ENCODE data around the gene DUSP22. TPM values are rescaled to one million over a fixed set of nuclear protein-coding genes. Genes with fewer than 3 reads are reported as not detected.

Gene DUSP22
- total RNA-seq, 1 experiment from 2014 or later, result 25.0 TPM

- Mint-ChIP-seq H3K9me3 (peaks cover 22 to 39% of the 10 kb centered on the region in 2 experiments; a peak in 4 of 5 replicates), H3K4me3 (no peak overlapping the region), H3K36me3 (ENCODE audit: insufficient read depth in 1 of 3, low read depth in 3 of 3) (no peaks in the 10 kb centered on the region), H3K27ac (no peak overlapping the region), H3K27me3 (ENCODE audit: low read depth) (no peaks in the 10 kb centered on the region), H3K4me1 (no peaks in the 10 kb centered on the region)
- H3K27ac ChIP-seq (ENCODE audit: insufficient read length, low read depth, low read length), result no peak overlapping the region
- no peak overlapping the region for H2BK120ac ChIP-seq (ENCODE audit: low read depth, low read length, poor library complexity, severe bottlenecking)
- no peak overlapping the region for H2BK15ac ChIP-seq (ENCODE audit: low read depth, low read length)
- no peak overlapping the region for H2BK5ac ChIP-seq (ENCODE audit: insufficient read length, low read length)
- no CpG with 5 or more reads among the region's 1 CpG for WGBS (ENCODE audit: extremely low coverage, insufficient read length, low lambda C conversion rate)
- H4K8ac ChIP-seq (replicated peaks; ENCODE audit: insufficient read length, low read depth, low read length), result no peak overlapping the region
- H3T11ph ChIP-seq (ENCODE audit: low read length), result no peak overlapping the region
- no peak overlapping the region for H2AK5ac ChIP-seq (ENCODE audit: insufficient read length, low read length)
- H3K4me1 ChIP-seq (ENCODE audit: insufficient read depth, low read length), result no peaks in the 10 kb centered on the region
- no peak overlapping the region for H3K23ac ChIP-seq (ENCODE audit: insufficient read length, low read depth, low read length)
- no peak overlapping the region for H3K14ac ChIP-seq (ENCODE audit: insufficient read depth, low read length)
- no peak for DNase-seq
- H3K79me1 ChIP-seq (ENCODE audit: insufficient read depth, low read depth, low read length, poor library complexity, severe bottlenecking), result no peaks in the 10 kb centered on the region
- H3K9ac ChIP-seq (ENCODE audit: extremely low read depth, insufficient read length, low read length), result no peak overlapping the region
- H3K18ac ChIP-seq (ENCODE audit: insufficient read length, low read depth, low read length), result no peak overlapping the region
- no peak overlapping the region for H4K5ac ChIP-seq (ENCODE audit: insufficient read length, low read depth, low read length)
- no peak overlapping the region for H2AFZ ChIP-seq (ENCODE audit: low read length)
- H2BK20ac ChIP-seq (ENCODE audit: low read depth, low read length, poor library complexity, severe bottlenecking), result no peak overlapping the region
- no peaks in the 10 kb centered on the region for H3K23me2 ChIP-seq (ENCODE audit: insufficient read length, low read depth, low read length, poor library complexity, severe bottlenecking)
- TF ChIP-seq CTCF (conservative IDR thresholded peaks at IDR 0.05), result no peak
- H4K91ac ChIP-seq (ENCODE audit: insufficient read length, low read depth, low read length), result no peak overlapping the region
- no peak overlapping the region for H3K56ac ChIP-seq (ENCODE audit: insufficient read length, low read depth, low read length)
- H4K20me1 ChIP-seq (ENCODE audit: control insufficient read depth, insufficient read depth, insufficient read length), result no peaks in the 10 kb centered on the region
- H3K27me3 ChIP-seq (ENCODE audit: insufficient read depth, low read length), result no peaks in the 10 kb centered on the region
- no peaks in the 10 kb centered on the region for H3K79me2 ChIP-seq (ENCODE audit: insufficient read depth, low read length)
- H3K4ac ChIP-seq (ENCODE audit: low read depth, low read length), result no peak overlapping the region
- H3K4me2 ChIP-seq (ENCODE audit: insufficient read depth, insufficient read length, low read length), result no peak overlapping the region
- no peak overlapping the region for H2BK12ac ChIP-seq (ENCODE audit: insufficient read length, low read depth, low read length)
- peaks cover 14% of the 10 kb centered on the region for H3K9me3 ChIP-seq (ENCODE audit: control insufficient read depth, low read depth, low read length)
Measured at GRCh38 chr6:257774-258173, 34.5 kb upstream of the DUSP22 start.

Measured in H9 (cell line).